Heart left ventricle (tissue), 13 donors: ENCODE data around the gene AFAP1.

Experiments used
- CTCF ChIP-seq, 12 donors: fragments of 200-600 bp; sonication (generic) in 4 of 12; IDR thresholded peaks; one replicate each; pipeline versions ENCODE4 v1.5.0 to v1.8.0; 2018 to 2022; ENCODE audit warnings: antibody characterized with exemption in 12 of 12, mild to moderate bottlenecking in 5 of 12
- POLR2A ChIP-seq, 2 donors: fragments of 450-650 bp; IDR thresholded peaks; one replicate each; pipeline ENCODE4 v1.6.1; 2017; ENCODE audit warnings: antibody characterized with exemption in 2 of 2, mild to moderate bottlenecking in 2 of 2, moderate library complexity in 2 of 2
- donor health status: ischemic (EF 13 %, LVEDD 7.1; RV severe dilation, severe dysfunction).
- donor health status: DM: no; HTN: yes; CAD: no.
- donor health status: DM: no; HTN: no; CAD: no.
- donor health status: ischemic (EF 25% LVEDD 6.9; RV normal size, moderate dysfunction).
- donor health status: ischemic (EF 25% LVEDD 5.7; RV mildly dilated, moderate dysfunction).
- donor health status: ischemic (EF 35%, LVEDD 5.7; RV mildly dilated, moderate dysfunction).
- donor health status: nonischemic (EF 11% LVEDD 7.7; RV severe dilation, severe dysfunction).
- donor health status: DM: yes; HTN: yes; CAD: no.
- donor health status: PGD.
- donor health status: ischemic (EF 29% LVEDD 5.4; RV normal size, mild dysfunction).
- donor health status: nonischemic (EF 23%, LVEDD 6.1; RV moderate dilation, normal function).

GRCh38 chr4:7717946-7718490 lies 221.6 kb downstream of the AFAP1 start:
- TF ChIP-seq CTCF (IDR thresholded peaks at IDR 0.05) (no peak), POLR2A (IDR thresholded peaks at IDR 0.05) (no peak)
